HG02798 (cell line): ENCODE results near the gene EBF4.

ENCODE experiments used
- ATAC-seq: cut with Tn5 transposase; IDR thresholded peaks from one replicate; pipeline ENCODE4 v1.9.1; 2021; ENCODE audit warnings: mild to moderate bottlenecking; ENCODE audit not compliant: unreplicated experiment, poor library complexity

EBF4 gene

GRCh38 chr20:2699775-2700413, 7.3 kb downstream of the EBF4 start:
- no peak for ATAC-seq

- no peak for ATAC-seq
Measured at GRCh38 chr20:2700913-2701620, 8.5 kb downstream of the EBF4 start.

- ATAC-seq: no peak
Measured at GRCh38 chr20:2701671-2702081, 9.1 kb downstream of the EBF4 start.

- no peak for ATAC-seq
Measured at GRCh38 chr20:2703716-2704475, 11.3 kb downstream of the EBF4 start.

- ATAC-seq: no peak
Measured at GRCh38 chr20:2705931-2706645, 13.5 kb downstream of the EBF4 start.

- no peak for ATAC-seq
Measured at GRCh38 chr20:2706688-2707352, 14.2 kb downstream of the EBF4 start.

- no peak for ATAC-seq
Measured at GRCh38 chr20:2707353-2708072, 14.9 kb downstream of the EBF4 start.

- ATAC-seq: no peak
Measured at GRCh38 chr20:2708073-2708415, 15.5 kb downstream of the EBF4 start.

- ATAC-seq: no peak
Measured at GRCh38 chr20:2708665-2709064, 16.1 kb downstream of the EBF4 start.

- ATAC-seq: no peak
Measured at GRCh38 chr20:2709205-2709981, 16.8 kb downstream of the EBF4 start.

- no peak for ATAC-seq
Measured at GRCh38 chr20:2713285-2713684, 20.7 kb downstream of the EBF4 start.

GRCh38 chr20:2729251-2729713, 36.7 kb downstream of the EBF4 start:
- ATAC-seq: no peak

- no peak for ATAC-seq
Measured at GRCh38 chr20:2729791-2730190, 37.2 kb downstream of the EBF4 start.

- no peak for ATAC-seq
Measured at GRCh38 chr20:2734899-2735298, 42.3 kb downstream of the EBF4 start.

- no peak for ATAC-seq
Measured at GRCh38 chr20:2736441-2736840, 43.9 kb downstream of the EBF4 start.

GRCh38 chr20:2738331-2739041, 45.9 kb downstream of the EBF4 start:
- no peak for ATAC-seq

GRCh38 chr20:2739042-2739398, 46.4 kb downstream of the EBF4 start:
- no peak for ATAC-seq

GRCh38 chr20:2740702-2741101, 48.1 kb downstream of the EBF4 start:
- no peak for ATAC-seq
